Eye (tissue), 1 donor: ENCODE measurements around the gene CD6.
A peak's percentile ranks its signal among the peaks of the same experiment; 100 is the strongest.
"Not testable (repeated sequence)": the region's sequence is repeated elsewhere in the genome, so short reads cannot be mapped to it uniquely, and the experiment has no call there.

Source experiments
- DNase-seq: peaks from one replicate; pipeline ENCODE4 v3.0.0-alpha.2; 2015

CD6 gene

DNA sequence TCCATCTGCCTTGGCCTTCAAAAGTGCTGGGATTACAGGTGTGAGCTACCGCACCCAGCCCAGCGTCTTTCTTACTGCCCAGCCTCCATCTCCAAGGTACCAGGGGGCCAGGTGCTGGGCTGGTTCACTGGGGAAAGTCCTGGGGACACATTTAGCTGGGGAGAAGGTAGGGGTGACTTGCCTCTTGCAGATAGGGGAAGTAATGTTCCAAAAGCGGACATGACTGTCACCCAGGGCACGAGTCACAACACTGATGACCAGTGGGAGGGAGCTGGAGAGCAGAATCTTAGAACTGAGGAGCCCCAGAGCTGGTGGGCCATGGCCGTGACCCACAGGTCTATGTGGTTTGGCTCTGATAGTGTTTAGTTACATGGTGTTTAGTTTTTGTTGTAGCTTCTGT is 17.1 kb upstream of the CD6 start:
- DNase-seq = no peak

DNA sequence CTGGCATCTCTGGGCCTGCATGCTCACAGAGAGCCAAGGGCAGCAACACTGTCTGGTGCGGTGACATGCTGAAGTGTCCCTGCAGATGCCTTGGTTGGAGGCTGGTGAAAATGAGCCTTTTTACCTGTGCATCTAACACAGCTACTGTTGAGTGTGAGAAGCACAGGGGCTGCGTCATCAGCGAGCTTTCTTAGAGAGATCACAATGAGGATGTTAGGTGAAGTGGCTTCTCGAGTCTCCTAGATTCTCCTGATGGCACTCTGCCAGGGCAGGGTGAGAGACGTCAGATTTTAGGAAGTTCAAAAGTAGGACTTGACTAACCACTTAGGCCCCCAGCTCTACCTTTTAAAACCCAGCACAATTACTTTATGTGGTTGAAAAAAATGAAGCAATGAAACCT is 15.9 kb upstream of the CD6 start:
- no peak for DNase-seq

DNA sequence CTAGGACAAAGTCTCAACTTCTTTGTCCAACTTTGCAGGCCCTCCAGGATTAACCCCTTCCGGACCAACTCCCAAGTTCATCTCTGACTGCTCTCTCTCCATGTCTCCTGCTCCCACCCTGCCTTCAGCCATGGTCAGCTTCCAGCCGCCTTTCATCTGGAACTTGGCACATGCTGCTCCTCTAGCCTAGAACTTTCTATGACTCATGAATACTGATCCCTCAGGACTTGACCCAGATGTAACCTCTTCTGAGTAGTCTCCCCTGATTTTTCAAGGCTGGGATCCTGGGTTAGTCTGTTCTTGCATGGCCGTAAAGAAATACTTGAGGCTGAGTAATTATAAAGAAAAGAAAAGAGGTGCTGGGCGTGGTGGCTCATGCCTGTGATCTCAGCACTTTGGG is 14.3 kb upstream of the CD6 start:
- DNase-seq = no peak

DNA sequence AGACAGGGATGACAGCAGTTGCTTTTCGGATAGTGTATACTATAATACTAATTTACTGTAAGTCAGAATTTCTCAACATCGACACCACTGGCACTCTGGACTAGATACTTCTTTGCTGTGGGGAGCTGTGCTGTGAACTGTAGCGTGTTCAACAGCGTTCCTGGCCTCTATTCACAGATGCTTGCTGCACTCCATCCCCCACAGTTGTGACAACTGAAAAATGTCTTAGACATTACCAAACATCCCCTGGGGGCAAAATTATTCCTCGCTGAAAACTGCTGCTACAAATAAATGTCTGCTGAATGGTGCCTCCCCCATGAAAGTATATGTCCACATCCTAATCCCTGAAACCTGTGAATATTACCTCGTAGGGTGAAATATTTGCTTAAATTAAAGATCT is 12.0 kb upstream of the CD6 start:
- peak; percentile 56 for DNase-seq

DNA sequence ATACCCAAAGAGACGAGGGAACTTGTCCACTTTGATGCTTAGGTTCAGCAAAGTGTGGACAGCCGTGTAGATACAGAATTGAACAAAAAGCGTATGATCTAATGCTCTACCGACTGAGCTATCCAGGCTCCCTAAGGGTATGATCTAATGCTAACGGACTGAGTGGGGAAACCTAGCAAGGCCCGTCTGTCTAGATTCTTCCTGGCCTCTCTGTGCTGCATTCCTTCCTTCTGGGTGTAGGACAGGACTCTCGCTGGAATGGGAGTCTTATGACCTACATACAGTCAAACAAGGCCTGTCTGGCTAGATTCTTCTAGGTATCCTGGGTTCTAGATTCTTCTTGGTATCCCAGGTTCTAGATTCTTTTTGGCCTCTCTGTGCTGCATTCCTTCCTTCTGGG is 11.1 kb upstream of the CD6 start:
- DNase-seq = no peak

DNA sequence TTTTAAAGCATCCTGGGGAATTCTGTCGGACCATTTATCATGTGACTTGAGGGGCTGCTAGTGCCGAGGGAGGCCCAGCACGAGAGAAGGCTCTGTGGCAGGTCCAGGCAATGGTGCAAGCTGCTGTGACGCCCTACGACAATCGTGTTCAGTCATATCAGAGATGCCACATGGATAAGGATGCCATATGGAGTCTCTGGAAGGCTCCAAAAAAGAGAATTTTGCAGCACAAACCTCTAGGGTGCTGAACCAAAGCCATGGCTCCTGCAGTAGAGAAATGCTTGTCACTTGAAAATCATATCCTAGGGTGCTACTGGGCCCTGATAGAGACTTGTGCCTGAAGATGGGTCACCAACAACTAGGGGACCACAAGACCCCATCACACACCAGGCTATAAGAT is 6.7 kb upstream of the CD6 start:
- no peak for DNase-seq

DNA sequence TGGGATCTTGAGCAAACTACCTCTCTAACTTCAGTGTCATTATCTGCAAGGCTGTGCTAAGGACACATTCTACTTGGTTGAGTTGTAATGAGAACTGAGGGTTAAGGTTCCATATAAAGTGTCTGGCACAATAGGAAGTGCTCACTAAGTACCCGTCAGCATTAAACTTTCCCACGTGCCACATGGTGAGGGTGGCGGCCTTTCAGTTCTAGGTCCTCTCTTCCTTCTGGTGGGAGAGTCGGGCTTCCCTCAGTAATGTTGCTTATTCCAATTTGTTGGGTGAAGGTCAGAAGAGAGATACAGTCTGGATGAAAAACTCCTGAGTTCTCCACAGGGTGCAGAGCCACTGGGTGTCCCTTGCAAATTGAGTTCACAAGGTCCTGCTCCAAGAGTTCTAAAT is 4.6 kb upstream of the CD6 start:
- DNase-seq = no peak

DNA sequence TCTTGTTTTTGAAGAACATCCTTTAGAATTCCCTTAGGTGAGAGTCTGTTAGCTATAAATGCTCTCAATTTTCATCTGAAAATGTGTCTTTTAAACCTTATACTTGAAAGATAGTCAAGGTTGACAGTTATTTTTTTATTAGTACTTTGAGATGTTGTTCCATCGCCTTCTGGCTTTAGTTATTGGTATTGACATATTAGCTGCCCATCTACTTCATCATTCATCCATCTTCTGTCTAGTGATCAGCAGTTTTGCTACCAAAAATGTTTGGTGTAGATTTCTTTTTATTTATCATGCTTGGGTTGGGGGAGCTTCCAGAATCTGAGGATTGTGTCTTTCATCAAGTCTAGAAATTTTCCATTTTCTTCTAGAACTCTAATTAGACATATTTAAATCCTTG is 3.3 kb upstream of the CD6 start:
- DNase-seq = no peak

DNA sequence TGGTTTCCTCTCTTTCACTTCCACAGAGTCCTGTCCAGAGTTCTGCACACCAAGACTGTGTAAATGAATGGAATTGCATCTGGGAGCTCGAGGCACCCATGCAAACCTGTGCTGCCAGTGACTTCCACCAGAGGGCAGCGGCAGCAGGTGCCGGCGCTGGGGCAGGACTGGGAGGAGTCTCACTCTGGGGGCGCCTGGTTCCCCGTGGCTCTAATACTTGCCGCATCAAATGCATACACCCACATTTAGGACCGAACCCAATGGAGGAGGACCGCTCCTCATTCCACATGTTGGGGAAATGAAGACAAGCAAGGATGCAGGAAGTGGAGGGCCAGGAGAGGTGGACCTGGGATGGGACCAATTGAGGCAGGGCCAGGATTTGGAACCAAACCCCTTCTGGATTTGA is 1.1 kb upstream of the CD6 start:
- DNase-seq = peak; percentile 52

DNA sequence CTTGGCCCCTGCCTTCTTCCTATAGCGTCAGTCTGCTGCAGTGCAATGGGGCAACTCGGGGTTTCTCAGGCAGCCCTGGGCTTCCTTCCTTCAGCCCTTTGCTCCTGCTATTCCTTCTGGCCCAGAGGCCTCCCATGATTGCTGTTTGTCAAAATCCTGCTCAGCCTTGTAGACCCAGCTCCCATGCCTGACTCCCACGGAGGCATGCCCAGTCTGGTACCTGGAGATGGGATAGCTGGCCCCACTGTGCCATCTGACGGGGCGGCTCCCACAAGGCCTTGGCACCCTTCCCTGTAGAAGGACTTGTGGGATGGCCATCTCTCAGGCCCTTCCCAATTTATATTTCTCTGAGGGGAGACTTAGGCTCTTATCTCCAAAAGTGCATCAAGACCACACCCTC is 590 bp upstream of the CD6 start:
- DNase-seq = no peak

DNA sequence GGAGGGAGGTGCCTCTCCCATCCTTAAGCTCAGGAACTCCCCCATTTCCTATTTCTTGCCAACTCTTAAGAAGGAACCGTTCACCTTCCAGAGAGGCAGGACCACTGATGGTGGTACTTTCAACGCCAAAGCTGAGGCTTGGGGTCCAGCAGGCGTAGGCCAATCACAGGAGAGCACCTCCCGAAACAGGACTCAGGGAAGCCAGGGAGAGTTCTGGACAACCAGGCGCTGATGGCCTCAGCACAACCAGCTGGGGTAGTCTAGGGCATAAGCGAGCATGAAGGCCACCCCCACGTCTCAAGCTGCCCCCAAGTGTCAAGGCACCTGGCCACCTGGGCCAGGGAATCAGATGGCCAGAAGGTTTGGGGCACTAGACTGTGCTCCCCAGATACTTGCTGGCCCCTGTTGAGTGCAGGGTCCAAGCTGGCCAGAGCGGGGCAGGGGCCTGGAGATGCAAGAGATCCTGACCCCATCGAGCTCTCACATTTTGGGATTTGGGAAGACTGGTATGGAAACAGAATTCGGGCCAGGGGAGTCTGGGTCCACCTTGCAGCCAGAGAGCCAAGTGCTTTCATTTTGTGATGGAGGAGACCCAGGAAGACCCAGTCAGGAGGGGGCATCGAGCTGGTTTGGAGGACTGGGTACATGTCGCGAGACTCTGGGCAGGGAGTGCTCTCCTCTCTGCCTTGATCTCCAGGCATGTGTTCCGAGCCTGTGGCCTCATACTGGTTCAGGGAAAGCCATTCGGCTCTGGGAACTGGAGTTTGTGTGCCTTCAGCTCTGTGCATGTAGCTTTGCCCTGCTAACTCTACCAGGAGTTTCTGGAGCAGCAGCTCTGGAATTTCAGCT is 926 bp downstream of the CD6 start:
- no peak for DNase-seq

DNA sequence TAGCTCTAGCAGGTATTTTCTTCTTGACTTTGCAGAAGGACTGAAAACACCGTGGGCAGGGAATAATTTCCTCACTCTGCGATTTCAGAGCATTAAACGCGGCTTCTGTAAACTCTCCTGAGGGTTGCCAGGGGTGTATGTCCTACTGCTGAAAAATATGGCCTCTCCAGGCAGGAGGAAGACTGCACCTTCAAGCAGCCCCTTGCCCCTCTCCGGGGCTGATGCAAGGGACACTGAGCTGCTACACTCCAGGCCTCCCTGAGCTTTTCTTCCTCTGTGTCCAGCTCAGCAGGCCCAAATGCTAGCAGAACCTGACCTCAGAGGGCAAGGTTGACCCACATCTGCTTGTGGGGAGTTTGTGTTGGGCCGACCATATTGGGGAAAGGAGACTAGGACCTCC is 2.2 kb downstream of the CD6 start:
- DNase-seq = no peak

DNA sequence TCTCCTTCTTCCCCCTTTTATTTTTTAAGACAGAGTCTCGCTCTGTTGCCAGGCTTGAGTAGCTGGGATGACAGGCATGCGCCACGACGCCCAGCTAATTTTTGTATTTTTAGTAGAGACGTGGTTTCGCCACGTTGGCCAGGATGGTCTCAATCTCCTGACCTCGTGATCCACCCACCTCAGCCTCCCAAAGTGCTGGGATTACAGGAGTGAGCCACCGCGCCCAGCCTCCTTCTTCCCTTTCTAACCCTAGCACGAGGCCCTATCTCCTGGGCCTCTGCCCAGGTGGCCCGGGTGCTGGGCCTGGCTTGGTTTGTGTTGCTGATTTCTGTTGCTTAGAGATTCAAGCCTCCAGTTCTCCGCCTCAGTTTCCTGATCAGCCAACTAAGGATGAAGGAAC is 2.8 kb downstream of the CD6 start:
- DNase-seq = not testable (repeated sequence)

DNA sequence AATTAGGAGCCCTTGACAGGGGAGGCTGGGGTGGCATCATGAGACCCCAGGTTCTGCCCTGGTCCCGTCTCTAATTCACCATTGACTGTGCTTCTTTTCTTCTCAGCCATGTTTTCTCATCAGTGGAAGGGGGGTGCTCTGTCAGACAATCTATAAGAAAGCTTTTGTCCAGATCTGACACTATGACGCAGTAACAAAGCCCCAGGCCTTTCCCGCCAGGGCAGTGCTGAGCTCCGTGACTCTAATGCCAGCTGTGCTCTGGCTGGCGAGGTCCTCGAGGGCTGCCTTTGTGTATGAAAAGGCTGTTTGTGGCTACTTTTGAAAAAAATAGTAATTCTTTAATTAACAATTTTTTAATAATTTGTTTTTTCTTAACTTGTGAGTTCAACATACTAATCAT is 3.2 kb downstream of the CD6 start:
- peak; percentile 62 for DNase-seq

DNA sequence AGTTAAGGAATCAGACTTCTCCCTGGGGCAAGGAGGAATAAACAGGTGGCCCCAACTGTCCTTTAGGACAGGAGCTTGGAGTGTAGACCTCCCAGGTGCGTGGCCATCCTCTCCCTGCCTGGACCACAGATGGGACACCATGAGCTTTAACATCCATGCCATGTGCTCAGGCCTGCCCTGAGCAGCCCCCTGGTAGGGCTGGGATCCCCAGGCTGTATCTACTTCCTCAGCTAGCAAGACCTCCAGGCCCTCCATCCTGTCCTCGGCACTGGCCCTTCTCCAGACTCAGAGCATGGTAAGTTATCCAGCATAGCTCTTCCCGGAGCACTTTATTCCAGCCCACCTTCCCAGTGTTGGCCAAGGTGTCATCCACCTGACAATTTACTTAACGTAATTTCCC is 5.7 kb downstream of the CD6 start:
- DNase-seq = no peak

DNA sequence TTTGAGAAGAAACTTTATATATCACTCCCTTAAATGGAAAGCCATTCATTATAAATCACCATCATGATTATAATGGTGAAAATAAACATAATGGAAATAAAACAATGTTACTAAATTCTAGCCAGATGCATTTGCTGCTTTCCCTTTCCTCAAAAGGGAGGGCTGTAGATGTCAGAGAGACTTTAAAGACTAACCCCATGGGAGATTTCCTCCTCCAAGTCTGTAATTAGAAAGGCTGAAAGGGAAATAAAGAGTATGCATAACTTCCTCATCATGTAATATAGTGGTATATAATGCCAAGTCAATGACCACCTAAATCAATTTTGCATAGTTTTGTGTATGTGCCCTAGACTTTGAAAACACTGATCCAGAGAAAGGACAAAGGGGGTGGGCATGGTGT is 6.4 kb downstream of the CD6 start:
- DNase-seq = no peak

DNA sequence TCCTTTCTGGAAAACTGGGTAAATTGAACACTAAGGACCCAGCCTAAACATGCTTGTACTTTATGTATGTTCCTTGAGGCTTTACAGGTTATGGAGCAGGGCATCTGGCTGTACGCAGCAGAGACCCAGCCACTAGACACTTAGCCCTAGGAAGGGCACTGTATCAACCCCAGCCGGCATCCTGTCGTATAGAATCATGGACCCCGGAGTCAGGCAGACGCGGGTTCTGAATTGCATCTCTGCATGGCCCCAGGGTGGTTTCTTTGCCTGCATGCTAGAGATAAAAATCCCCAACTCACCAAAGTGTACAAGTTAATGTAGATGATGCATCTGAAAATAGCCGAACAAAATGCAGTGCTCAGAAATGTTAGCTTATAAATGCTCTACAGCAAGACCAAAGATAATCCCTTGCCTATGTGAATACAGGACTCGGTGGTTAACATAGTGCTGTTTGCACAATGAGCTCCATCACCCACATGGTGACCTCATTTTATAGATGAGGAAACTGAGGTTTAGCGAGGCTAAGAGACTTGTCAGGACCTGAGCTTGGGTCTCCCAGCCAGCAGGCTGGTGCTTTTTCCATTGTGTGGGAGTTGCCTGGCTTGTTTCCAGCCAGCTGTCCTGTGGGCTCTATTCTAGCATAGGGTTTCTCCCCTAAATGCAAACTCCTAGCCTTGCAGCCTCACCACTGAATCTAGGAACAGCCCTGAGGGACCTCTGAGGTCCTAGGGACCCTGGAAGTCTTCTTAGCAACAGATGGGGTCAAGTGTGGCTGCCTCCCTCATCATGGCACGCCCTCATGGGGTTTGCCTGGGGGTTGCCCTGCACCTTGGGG is 7.3 kb downstream of the CD6 start:
- DNase-seq = no peak

DNA sequence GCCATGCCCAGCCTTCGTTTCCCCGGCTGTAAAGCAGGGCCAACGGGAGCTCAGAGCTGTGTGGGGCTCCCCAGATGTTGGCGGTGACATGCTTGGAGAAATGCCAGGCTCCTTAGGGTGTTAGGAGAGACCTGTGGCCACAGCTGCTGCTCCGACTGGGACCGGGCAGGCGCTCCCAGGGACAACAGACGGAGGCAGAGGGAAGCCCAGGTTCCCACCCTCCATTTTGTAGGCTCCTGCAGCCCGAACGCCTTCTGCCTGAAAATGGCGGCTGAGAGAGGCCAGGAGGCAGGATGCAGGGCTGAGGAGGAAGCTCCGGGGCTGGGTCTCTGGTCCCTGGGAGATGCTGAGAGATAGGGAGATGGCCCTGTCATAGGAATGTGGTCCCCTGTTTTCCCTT is 10.0 kb downstream of the CD6 start:
- DNase-seq = no peak

DNA sequence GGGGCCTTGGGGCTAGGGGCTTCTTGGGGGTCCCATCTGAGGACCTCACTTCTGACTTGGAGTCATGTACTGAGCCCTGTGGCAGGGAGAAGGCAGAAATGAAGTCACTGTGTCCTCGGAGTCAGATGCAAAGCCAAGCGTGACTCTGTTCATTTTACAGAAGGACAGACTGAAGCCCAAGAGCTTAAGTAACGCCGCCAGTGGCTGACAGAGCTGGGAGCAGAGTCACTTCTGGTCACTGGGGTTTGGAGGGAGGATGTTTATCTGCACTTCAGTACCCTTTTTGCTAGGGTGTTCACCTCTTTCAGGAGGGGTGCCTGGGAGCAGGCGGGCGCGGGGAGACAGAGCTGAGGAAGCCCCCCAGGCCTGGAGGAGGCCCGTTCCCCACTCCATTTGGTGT is 10.7 kb downstream of the CD6 start:
- no peak for DNase-seq

DNA sequence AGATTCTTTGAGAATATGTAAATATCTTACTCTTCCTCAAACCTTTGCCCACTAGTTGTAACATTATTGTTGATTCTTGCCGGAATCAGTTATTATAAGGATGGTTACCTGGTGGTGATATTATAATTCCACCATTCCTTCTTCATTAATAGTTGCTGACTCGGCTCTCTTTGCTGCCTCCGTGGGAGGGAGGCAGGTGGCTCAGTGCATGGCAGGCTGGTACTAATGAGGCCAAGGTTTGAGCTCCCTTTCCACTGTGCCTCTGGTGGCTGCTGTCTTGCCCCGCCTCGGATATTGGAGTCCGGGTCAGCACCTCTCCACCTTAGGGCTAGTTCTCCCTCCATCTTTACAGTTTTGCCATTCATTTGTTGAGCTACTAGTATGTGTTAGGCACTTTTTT is 12.7 kb downstream of the CD6 start:
- no peak for DNase-seq

DNA sequence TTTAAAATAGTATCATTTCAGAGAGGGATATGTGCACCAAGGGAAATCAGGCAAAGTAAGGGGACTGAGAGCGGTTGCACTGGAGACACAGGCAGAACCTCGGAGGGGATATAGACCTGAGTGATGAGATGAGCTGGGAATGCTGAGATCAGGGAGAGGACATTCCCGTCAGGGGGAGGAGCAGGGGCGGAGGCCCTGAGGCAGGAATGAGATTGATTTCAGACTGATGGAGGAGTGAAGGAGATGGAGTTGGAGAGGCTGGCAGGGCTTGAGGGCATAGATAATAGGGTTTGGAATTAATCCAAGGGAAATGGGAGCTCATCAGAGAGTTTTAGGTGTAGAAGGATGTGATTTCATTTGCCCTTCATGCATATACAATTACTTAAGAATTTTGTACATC is 13.2 kb downstream of the CD6 start:
- DNase-seq = peak; percentile 34

DNA sequence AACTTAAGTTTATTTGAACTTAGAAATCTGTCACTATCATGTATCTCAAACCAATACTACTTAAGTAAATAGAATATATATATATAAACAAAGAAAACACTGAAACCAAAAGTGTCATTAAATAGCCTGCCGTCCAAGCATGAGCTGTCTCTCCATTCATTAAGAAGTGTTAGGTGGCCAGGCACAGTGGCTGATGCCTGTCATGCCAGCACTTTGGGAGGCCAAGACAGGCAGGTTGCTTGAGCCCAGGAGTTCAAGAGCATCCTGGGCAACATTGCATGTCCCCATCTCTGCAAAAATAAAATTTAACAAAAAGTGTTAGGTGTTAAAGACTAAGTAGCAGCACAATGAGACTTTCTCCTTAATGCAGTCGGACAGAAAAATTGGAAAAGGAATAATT is 14.0 kb downstream of the CD6 start:
- no peak for DNase-seq

DNA sequence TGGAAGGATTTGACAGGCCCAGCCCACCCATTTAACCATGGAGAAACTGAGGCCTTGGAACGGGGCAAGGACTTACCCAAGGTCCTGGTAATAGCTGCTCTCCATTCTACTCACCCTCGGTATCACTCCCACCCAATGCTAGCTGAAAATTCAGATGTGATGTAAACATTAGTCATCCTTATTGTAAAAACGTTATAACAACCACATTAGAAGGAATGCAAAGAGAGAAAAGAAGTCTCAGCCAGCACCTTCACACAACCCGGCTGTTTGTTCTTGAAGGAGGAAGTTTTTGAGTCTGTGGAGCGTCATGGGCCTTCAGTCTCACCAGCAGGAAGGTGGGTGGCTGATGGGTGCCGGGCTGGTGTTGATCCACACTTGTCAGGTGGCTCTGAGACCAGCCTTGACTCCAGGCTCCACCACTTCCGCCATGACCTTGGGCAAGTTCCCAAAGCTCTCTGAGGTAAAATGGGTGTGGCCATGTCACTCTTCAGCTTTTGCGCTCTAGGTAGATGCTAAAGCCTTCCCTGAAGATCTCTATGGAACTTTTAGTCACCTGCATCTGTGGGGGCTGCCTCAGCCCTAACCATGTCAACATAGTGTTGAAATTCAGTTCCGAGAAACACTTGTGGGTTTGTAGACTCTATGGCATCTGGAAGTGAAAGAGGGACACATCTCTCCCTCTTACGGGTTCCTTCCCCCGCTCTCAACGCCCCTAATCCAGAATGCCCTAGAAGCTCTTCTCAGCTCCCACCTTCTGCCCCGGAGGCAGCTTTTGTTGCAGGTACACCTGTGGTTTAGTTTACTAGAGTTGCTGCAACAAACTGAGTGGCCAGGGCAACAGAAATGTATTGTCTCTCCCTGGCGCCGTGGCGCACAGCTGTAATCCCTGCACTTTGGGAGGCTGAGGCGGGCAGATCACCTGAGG is 14.8 kb downstream of the CD6 start:
- no peak for DNase-seq
